SH-SY5Y (cell line): ENCODE data around the gene LNX1.

Source experiments
- GATA2 ChIP-seq: IDR thresholded peaks from 2 replicates; pipeline ENCODE4 v1.6.1; 2011; ENCODE audit warnings: mild to moderate bottlenecking, low read depth, low read length
- GATA3 ChIP-seq: IDR thresholded peaks from 2 replicates; pipeline ENCODE4 v1.6.1; 2011; ENCODE audit warnings: low read depth, mild to moderate bottlenecking, low read length, moderate library complexity

DNA sequence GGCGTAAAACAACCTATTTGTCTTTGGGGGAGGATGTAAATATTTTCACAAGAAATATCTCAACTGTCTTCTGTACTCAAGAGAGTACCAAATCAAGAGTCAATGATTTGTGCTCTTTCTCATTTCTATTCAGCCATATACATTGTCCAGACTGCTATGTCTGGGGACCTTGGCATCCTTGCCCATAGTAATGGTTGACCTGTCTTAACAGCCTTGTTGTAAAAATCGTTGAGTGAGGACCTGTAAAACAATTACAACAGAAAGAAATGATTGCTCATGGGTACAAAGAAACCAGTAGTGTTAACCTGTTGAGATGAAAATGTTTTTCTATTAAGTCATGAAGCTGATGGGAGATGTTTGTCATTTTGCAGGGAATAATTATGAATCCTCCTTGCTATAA is 56.6 kb downstream of the LNX1 start:
- TF ChIP-seq GATA2: no peak
- TF ChIP-seq GATA3: no peak
